SK-N-SH treated with all-trans-retinoic acid at 6 μM for 48 hours (cell line): ENCODE data around the gene CEACAM20.
"Not testable (repeated sequence)": the region's sequence is repeated elsewhere in the genome, so short reads cannot be mapped to it uniquely, and the experiment has no call there.

Source experiments
- ATAC-seq: fragments of 200-7000 bp; cut with Tn5 transposase; 3 replicates; pipeline ENCODE4 v1.9.1; 2020; ENCODE audit warnings: mild to moderate bottlenecking, moderate library complexity
- ARNTL ChIP-seq: fragments of 450-650 bp; formaldehyde crosslinking; IDR thresholded peaks from 2 replicates; pipeline ENCODE4 v1.5.0; 2020; ENCODE audit warnings: low read depth, mild to moderate bottlenecking, moderate library complexity, borderline replicate concordance
- BACH2 ChIP-seq: fragments of 250-450 bp; sonication (Bioruptor Pico); IDR thresholded peaks from 2 replicates; pipeline ENCODE4 v1.9.0; 2021; ENCODE audit warnings: mild to moderate bottlenecking, borderline replicate concordance
- CREB5 ChIP-seq: fragments of 250-450 bp; sonication (Bioruptor Pico); IDR thresholded peaks from 2 replicates; pipeline ENCODE4 v1.5.1; 2020; ENCODE audit warnings: low read depth, mild to moderate bottlenecking, moderate library complexity
- CSDC2 ChIP-seq: fragments of 250-450 bp; sonication (Bioruptor Pico); IDR thresholded peaks from 2 replicates; pipeline ENCODE4 v1.5.0; 2020; ENCODE audit warnings: mild to moderate bottlenecking, moderate library complexity
- ESRRG ChIP-seq: fragments of 250-450 bp; sonication (Bioruptor Pico); IDR thresholded peaks from 2 replicates; pipeline ENCODE4 v1.6.1; 2021; ENCODE audit warnings: mild to moderate bottlenecking
- GLIS3 ChIP-seq: fragments of 250-450 bp; sonication (Bioruptor Pico); IDR thresholded peaks from 2 replicates; pipeline ENCODE4 v1.5.0; 2020; ENCODE audit warnings: mild to moderate bottlenecking, moderate library complexity
- ISL1 ChIP-seq: fragments of 250-450 bp; sonication (Bioruptor Pico); IDR thresholded peaks from 2 replicates; pipeline ENCODE4 v2.1.2; 2022; ENCODE audit warnings: mild to moderate bottlenecking, moderate library complexity
- OSR1 ChIP-seq: fragments of 250-450 bp; sonication (Bioruptor Pico); IDR thresholded peaks from 2 replicates; pipeline ENCODE4 v1.8.0; 2022; ENCODE audit warnings: moderate library complexity, mild to moderate bottlenecking, inconsistent platforms
- PATZ1 ChIP-seq: fragments of 250-450 bp; sonication (Bioruptor Pico); IDR thresholded peaks from 2 replicates; pipeline ENCODE4 v1.8.0; 2020; ENCODE audit warnings: mild to moderate bottlenecking, moderate library complexity, borderline replicate concordance
- PPARA ChIP-seq: fragments of 250-450 bp; sonication (Bioruptor Pico); IDR thresholded peaks from 2 replicates; pipeline ENCODE4 v1.5.0; 2020; ENCODE audit warnings: mild to moderate bottlenecking, borderline replicate concordance
- RARB ChIP-seq: fragments of 250-450 bp; sonication (Bioruptor Pico); IDR thresholded peaks from 2 replicates; pipeline ENCODE4 v1.8.0; 2021; ENCODE audit warnings: mild to moderate bottlenecking, moderate library complexity
- SNAI2 ChIP-seq: fragments of 250-450 bp; sonication (Bioruptor Pico); IDR thresholded peaks from 2 replicates; pipeline ENCODE4 v1.5.0; 2020; ENCODE audit warnings: mild to moderate bottlenecking, moderate library complexity
- TCF4 ChIP-seq: fragments of 250-450 bp; sonication (Bioruptor Pico); IDR thresholded peaks from 2 replicates; pipeline ENCODE4 v1.8.0; 2021; ENCODE audit warnings: mild to moderate bottlenecking, moderate library complexity, borderline replicate concordance
- TOX ChIP-seq: fragments of 250-450 bp; sonication (Bioruptor Pico); IDR thresholded peaks from 2 replicates; pipeline ENCODE4 v1.8.0; 2021; ENCODE audit warnings: mild to moderate bottlenecking, moderate library complexity, borderline replicate concordance
- TSHZ2 ChIP-seq: fragments of 250-450 bp; sonication (Bioruptor Pico); IDR thresholded peaks from 2 replicates; pipeline ENCODE4 v1.5.0; 2020; ENCODE audit warnings: mild to moderate bottlenecking, moderate library complexity
- ZC3H10 ChIP-seq: fragments of 250-450 bp; sonication (Bioruptor Pico); IDR thresholded peaks from 2 replicates; pipeline ENCODE4 v1.5.1; 2021; ENCODE audit warnings: mild to moderate bottlenecking, moderate library complexity
- ZFP3 ChIP-seq: fragments of 250-450 bp; sonication (Bioruptor Pico); IDR thresholded peaks from 2 replicates; pipeline ENCODE4 v1.5.0; 2020; ENCODE audit warnings: mild to moderate bottlenecking, moderate library complexity
- ZFP30 ChIP-seq: fragments of 450-650 bp; formaldehyde crosslinking; IDR thresholded peaks from 2 replicates; pipeline ENCODE4 v1.5.0; 2022; ENCODE audit warnings: mild to moderate bottlenecking, moderate library complexity
- ZNF565 ChIP-seq: fragments of 450-650 bp; formaldehyde crosslinking; conservative IDR thresholded peaks from 2 replicates; pipeline ENCODE4 v1.5.0; 2020; ENCODE audit warnings: low read depth, mild to moderate bottlenecking, moderate library complexity
- ZNF70 ChIP-seq: fragments of 450-650 bp; formaldehyde crosslinking; IDR thresholded peaks from 2 replicates; pipeline ENCODE4 v1.5.0; 2020; ENCODE audit warnings: mild to moderate bottlenecking, moderate library complexity
- ZNF8 ChIP-seq: fragments of 450-650 bp; formaldehyde crosslinking; IDR thresholded peaks from 2 replicates; pipeline ENCODE4 v1.5.0; 2020; ENCODE audit warnings: mild to moderate bottlenecking, moderate library complexity
- TF ChIP-seq, protein P1 (sequence below): fragments of 250-450 bp; sonication (Bioruptor Pico); IDR thresholded peaks from 2 replicates; pipeline ENCODE4 v1.8.0; 2021; ENCODE audit warnings: low read depth, mild to moderate bottlenecking, moderate library complexity, borderline replicate concordance

CEACAM20 gene

GRCh38 chr19:44566984-44567383 lies 37.5 kb upstream of the CEACAM20 start (continued):
- TF ChIP-seq PATZ1 (CRISPR knock-in tag), result no peak
- TF ChIP-seq, all 23 proteins: peak for 0

DNA sequence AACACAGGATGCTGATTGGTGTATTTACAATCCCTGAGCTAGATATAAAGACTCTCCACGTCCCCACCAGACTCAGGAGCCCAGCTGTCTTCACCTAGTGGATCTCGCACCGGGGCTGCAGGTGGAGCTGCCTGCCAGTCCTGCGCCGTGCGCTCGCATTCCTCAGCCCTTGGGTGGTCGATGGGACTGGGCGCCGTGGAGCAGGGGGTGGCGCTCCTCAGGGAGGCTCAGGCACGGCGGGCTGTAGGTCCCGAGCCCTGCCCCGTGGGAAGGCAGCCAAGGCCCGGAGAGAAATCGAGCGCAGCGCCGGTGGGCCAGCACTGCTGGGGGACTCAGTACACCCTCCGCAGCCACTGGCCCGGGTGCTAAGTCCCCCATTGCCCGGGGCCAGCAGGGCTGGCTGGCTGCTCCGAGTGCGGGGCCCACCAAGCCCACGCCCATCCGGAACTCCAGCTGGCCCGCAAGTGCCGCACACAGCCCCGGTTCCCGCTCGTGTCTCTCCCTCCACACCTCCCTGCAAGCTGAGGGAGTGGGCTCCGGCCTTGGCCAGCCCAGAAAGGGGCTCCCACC lies 33.7 kb upstream of the CEACAM20 start:
- ATAC-seq, result not testable (repeated sequence)

DNA sequence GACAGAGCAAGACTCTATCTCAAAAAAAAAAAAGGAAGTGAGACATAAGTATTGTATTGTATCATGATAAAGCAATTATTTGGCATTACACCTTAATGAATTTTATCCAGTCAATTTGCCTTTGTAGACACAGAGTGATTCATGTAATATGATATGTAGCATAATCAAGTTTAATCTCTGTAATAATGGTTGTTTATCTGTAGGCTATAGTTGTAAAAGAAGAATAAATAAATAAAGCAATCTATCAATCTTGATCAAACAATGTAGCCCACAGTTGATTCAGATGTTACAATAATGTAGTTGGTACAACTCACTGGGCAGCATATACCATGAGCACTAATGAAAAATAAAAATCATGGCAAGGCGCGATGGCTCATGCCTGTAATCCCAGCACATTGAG lies 28.5 kb upstream of the CEACAM20 start:
- no peak for ATAC-seq
- TF ChIP-seq TCF4 (no peak), SNAI2 (no peak), ZFP3 (no peak), PPARA (CRISPR knock-in tag) (no peak), ARNTL (CRISPR knock-in tag) (no peak), ZNF70 (CRISPR knock-in tag) (no peak), ZFP30 (CRISPR knock-in tag) (no peak), CREB5 (CRISPR knock-in tag) (no peak), ZNF565 (no peak), RARB (no peak), CSDC2 (no peak), ESRRG (CRISPR knock-in tag) (no peak), PATZ1 (CRISPR knock-in tag) (no peak), GLIS3 (CRISPR knock-in tag) (no peak), ZNF8 (CRISPR knock-in tag) (no peak), TSHZ2 (CRISPR knock-in tag) (no peak), TOX (CRISPR knock-in tag) (no peak), OSR1 (CRISPR knock-in tag) (no peak)
- TF ChIP-seq, protein P1, sequence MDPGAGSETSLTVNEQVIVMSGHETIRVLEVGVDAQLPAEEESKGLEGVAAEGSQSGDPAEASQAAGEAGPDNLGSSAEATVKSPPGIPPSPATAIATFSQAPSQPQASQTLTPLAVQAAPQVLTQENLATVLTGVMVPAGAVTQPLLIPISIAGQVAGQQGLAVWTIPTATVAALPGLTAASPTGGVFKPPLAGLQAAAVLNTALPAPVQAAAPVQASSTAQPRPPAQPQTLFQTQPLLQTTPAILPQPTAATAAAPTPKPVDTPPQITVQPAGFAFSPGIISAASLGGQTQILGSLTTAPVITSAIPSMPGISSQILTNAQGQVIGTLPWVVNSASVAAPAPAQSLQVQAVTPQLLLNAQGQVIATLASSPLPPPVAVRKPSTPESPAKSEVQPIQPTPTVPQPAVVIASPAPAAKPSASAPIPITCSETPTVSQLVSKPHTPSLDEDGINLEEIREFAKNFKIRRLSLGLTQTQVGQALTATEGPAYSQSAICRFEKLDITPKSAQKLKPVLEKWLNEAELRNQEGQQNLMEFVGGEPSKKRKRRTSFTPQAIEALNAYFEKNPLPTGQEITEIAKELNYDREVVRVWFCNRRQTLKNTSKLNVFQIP, result no peak

DNA sequence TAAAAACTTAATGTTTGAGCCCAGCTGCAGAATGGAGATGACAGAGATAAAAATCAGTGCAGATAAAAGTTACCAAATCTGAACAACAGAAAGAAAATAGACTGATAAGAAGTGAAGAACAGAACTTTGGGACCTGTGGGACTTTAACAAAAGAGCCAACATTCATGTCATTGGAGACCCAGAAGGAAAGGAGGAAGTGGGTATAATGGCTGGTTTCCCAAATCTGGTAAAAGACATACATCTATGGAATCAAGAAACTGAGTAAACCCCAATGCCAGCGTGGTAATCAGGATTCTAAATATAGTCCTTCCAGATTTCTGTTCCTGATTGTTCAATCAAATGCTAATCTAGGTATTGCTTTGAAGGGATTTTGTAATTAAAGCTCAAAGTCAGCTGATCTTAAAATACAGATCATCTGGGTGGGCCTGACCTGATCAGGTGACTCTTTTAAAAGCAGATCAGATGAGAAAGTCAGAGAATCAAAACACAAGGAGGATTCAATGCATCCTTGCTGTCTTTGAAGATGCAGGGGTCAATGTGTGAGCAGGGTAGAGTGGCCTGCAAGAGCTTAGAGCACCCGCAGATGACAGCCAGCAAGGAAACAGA lies 25.3 kb upstream of the CEACAM20 start:
- TF ChIP-seq ISL1 (CRISPR knock-in tag), result no peak
- no peak for TF ChIP-seq BACH2 (CRISPR knock-in tag)
- TF ChIP-seq TOX (CRISPR knock-in tag), result no peak
- no peak for TF ChIP-seq ZNF70 (CRISPR knock-in tag)
- no peak for TF ChIP-seq ZFP30 (CRISPR knock-in tag)
- no peak for TF ChIP-seq GLIS3 (CRISPR knock-in tag)
- no peak for TF ChIP-seq TSHZ2 (CRISPR knock-in tag)
- no peak for TF ChIP-seq ZNF8 (CRISPR knock-in tag)
- TF ChIP-seq ZFP3, result no peak
- TF ChIP-seq ZC3H10 (CRISPR knock-in tag), result no peak
- TF ChIP-seq, protein P1, result no peak
- ATAC-seq, result no peak
